ENCODE measurements around the gene GDA. TPM values are rescaled to one million over a fixed set of nuclear protein-coding genes. Genes with fewer than 3 reads are reported as not detected.

GDA gene
- total and polyA plus RNA-seq, 9 of the 15 experiments (the other 6 are each of a cell fraction or from before 2014, with no cell fraction given) = 4.5 to 18.0 (median 12.7) TPM

GRCh38 chr9:72137697-72138365, 11.4 kb upstream of the GDA start:
- ChIA-PET POLR2A (interaction anchor here (0.9 kb wide), 1 partner anchor 10 kb away, joined by 5 read pairs; no protein-coding TSS in a partner anchor), CTCF (ENCODE audit: low intra/inter-chr PET ratio) (no interaction called here)
- in situ Hi-C loops (cut with MboI) (no loop called here), intact Hi-C loops (cut with micrococcal nuclease) (no loop called here)
- Histone ChIP-seq H3K4me2 (ENCODE audit: insufficient read depth, low read length) (no peak overlapping the region), H3K4me3 (no peak overlapping the region), H2AFZ (ENCODE audit: low read depth, low read length) (no peak overlapping the region), H3K27me3 (ENCODE audit: control insufficient read depth in 2 of 2, insufficient read depth in 2 of 2, low read length in 2 of 2) (no peaks in the 10 kb centered on the region), H3K9ac (ENCODE audit: insufficient read depth in 1 of 2, low read depth in 2 of 2, low read length in 2 of 2) (no peak overlapping the region), H3K9me1 (ENCODE audit: control insufficient read depth, insufficient read depth, low read length) (no peaks in the 10 kb centered on the region), H3K27ac (ENCODE audit: extremely low read depth, low read depth, low read length) (no peak overlapping the region), H3K36me3 (ENCODE audit: control insufficient read depth, insufficient read depth, low read length) (no peaks in the 10 kb centered on the region; the same call in 2 of the 3 replicates), H3K4me1 (replicated peaks in 1 of 2; ENCODE audit: control insufficient read depth in 2 of 2, insufficient read depth in 2 of 2, low read length in 2 of 2) (no peaks in the 10 kb centered on the region; a peak in 1 of 5 replicates), H4K20me1 (replicated peaks; ENCODE audit: control insufficient read depth, insufficient read depth, low read length) (no peaks in the 10 kb centered on the region), H3K79me2 (ENCODE audit: control insufficient read depth, insufficient read depth, low read length) (peaks cover 6% of the 10 kb centered on the region; the same call in 2 of the 3 replicates), H3K9me3 (replicated peaks; ENCODE audit: control insufficient read depth, insufficient read depth, low read depth, low read length) (no peaks in the 10 kb centered on the region)
- no peak for ATAC-seq
- no TSS peak for BruUV-seq (replicated peaks)
- FAIRE-seq = peak; percentile 76
- DNase-seq (ENCODE audit: extremely low read depth in 1 of 4, low spot score in 3 of 4) = peak in 1 of 4 experiments; percentile 59
- WGBS (ENCODE audit: insufficient coverage, low coverage, missing lambda C conversion rate) = 17% methylated on average over 6 of the region's 6 CpGs
- TF ChIP-seq ZNF121 (CRISPR knock-in tag; conservative IDR thresholded peaks at IDR 0.05) (no peak), SNIP1 (IDR thresholded peaks at IDR 0.05; ENCODE audit: low read depth) (no peak), E2F5 (CRISPR knock-in tag; IDR thresholded peaks at IDR 0.05) (no peak), ZNF311 (CRISPR knock-in tag; IDR thresholded peaks at IDR 0.05) (no peak), ZC3H8 (IDR thresholded peaks at IDR 0.05) (no peak), NFIC (IDR thresholded peaks at IDR 0.05) (peak; percentile 68), CEBPG (CRISPR knock-in tag; IDR thresholded peaks at IDR 0.05) (no peak), CEBPG (tag; conservative IDR thresholded peaks at IDR 0.05 in 1 of 2, IDR thresholded peaks at IDR 0.05 in 1 of 2) (no peak), TBP (optimal IDR thresholded peaks at IDR 0.05; ENCODE audit: low read depth, low read length) (no peak), TCF3 (CRISPR knock-in tag; IDR thresholded peaks at IDR 0.05) (peak; percentile 81), ZNF146 (CRISPR knock-in tag; IDR thresholded peaks at IDR 0.05; ENCODE audit: unreplicated experiment) (no peak), NCOA2 (IDR thresholded peaks at IDR 0.05; ENCODE audit: partially characterized antibody in 2 of 2) (no peak), CBFA2T3 (IDR thresholded peaks at IDR 0.05) (peak; percentile 85), ZNF212 (CRISPR knock-in tag; IDR thresholded peaks at IDR 0.05) (no peak), TRIM25 (IDR thresholded peaks at IDR 0.05; ENCODE audit: borderline replicate concordance) (no peak), TFAM (CRISPR knock-in tag; conservative IDR thresholded peaks at IDR 0.05) (no peak), E4F1 (CRISPR knock-in tag; IDR thresholded peaks at IDR 0.05; ENCODE audit: borderline replicate concordance) (no peak), STAT5A (IDR thresholded peaks at IDR 0.05; ENCODE audit: borderline replicate concordance, low read length) (no peak), HEY1 (CRISPR knock-in tag; IDR thresholded peaks at IDR 0.05; ENCODE audit: borderline replicate concordance) (no peak), RCOR1 (IDR thresholded peaks at IDR 0.05; ENCODE audit: borderline replicate concordance in 1 of 2, low read depth in 2 of 2, low read length in 2 of 2) (no peak)
